H1 (cell line): Measurements from ENCODE around the gene CST4.

ENCODE experiments used
- EZH2 ChIP-seq: fragments of 200-600 bp; sonication (generic); IDR thresholded peaks from 2 replicates; pipeline ENCODE4 v1.7.1; 2012; ENCODE audit warnings: low read depth, mild to moderate bottlenecking, moderate library complexity, low read length, inconsistent platforms; ENCODE audit not compliant: severe bottlenecking
- POLR2A ChIP-seq, 2 experiments: IDR thresholded peaks; 1 replicate in 1 of 2; 2 replicates in 1 of 2; pipeline ENCODE4 v1.6.1; 2011; ENCODE audit warnings: low read depth in 2 of 2, low read length in 2 of 2, mild to moderate bottlenecking in 2 of 2; ENCODE audit errors: control extremely low read depth in 1 of 2

DNA sequence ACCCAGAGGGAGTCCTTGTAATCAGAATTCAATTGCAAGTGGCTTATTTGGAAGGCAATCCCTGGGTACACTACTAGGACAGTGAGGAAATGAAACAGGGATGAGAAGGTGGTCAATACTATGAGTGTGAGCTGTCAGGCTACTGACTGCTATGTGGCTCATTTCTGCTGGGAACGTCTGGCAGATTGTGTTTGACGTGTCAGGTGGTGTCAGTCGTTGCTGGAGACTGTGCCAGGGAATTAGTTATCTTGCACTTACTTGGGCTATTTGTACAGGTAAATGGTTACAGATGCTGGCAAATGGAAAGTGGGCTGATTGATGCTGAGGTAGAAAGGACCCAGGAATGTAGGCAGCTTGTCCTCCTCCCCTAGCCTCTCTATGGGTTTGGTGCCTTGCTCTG is 17.4 kb downstream of the CST4 start:
- TF ChIP-seq POLR2A (IDR thresholded peaks at IDR 0.05; ENCODE audit: control extremely low read depth in 1 of 2, low read depth in 2 of 2, low read length in 2 of 2) (no peak), EZH2 (no peak)
